PFSK-1 (cell line): ENCODE data around the gene XAB2.

Source experiments
- POLR2AphosphoS5 ChIP-seq: IDR thresholded peaks from 2 replicates; pipeline ENCODE4 v1.6.1; 2012; ENCODE audit warnings: low read depth, mild to moderate bottlenecking, control low read depth, low read length, moderate library complexity
- REST ChIP-seq, 2 experiments: IDR thresholded peaks; 2 replicates each; pipeline versions ENCODE4 v1.6.1 to v1.8.0; 2011 to 2012; ENCODE audit warnings: low read depth in 2 of 2, low read length in 2 of 2, control low read depth in 1 of 2, inconsistent platforms in 1 of 2, mild to moderate bottlenecking in 1 of 2, moderate library complexity in 1 of 2; ENCODE audit not compliant: insufficient read depth in 1 of 2
- SIN3A ChIP-seq: IDR thresholded peaks from 2 replicates; pipeline ENCODE4 v1.6.1; 2012; ENCODE audit warnings: mild to moderate bottlenecking, low read length, moderate library complexity, borderline replicate concordance; ENCODE audit not compliant: insufficient read depth
- TAF1 ChIP-seq: IDR thresholded peaks from 2 replicates; pipeline ENCODE4 v1.6.1; 2012; ENCODE audit warnings: low read length, control low read depth, borderline replicate concordance; ENCODE audit not compliant: insufficient read depth

- TF ChIP-seq REST (IDR thresholded peaks at IDR 0.05; ENCODE audit: insufficient read depth in 1 of 2, low read depth in 2 of 2, low read length in 2 of 2) (no peak), TAF1 (no peak), POLR2AphosphoS5 (no peak), SIN3A (no peak)
These were observed 25.4 kb downstream of the XAB2 start for GRCh38 chr19:7603919-7604318.
